Peyer's patch (tissue), 4 donors: Measurements from ENCODE around the gene LRFN5. TPM values are rescaled to one million over a fixed set of nuclear protein-coding genes. Genes with fewer than 3 reads are reported as not detected.
"Not testable (repeated sequence)": the region's sequence is repeated elsewhere in the genome, so short reads cannot be mapped to it uniquely, and the experiment has no call there.

Experiments
- DNase-seq, 3 donors: peaks; one replicate each; pipeline ENCODE4 v3.0.0-alpha.2; 2017 to 2019
- H3K27ac ChIP-seq, 4 donors: fragments of 200-600 bp; sonication (generic); one replicate each; pipeline ENCODE4 v1.5.1; 2016 to 2019
- H3K27me3 ChIP-seq, 2 donors: fragments of 200-600 bp; sonication (generic); one replicate each; pipeline ENCODE4 v1.5.1; 2019
- H3K36me3 ChIP-seq, 3 donors: fragments of 200-600 bp; sonication (generic); one replicate each; pipeline ENCODE4 v1.5.1; 2016 to 2019
- H3K4me1 ChIP-seq, 4 donors: fragments of 200-600 bp; sonication (generic); one replicate each; pipeline ENCODE4 v1.5.1; 2016 to 2019
- H3K4me3 ChIP-seq, 4 donors: fragments of 200-600 bp; sonication (generic); 1 replicate in 3 of 4; 2 replicates in 1 of 4; pipeline ENCODE4 v1.5.1; 2016 to 2019; ENCODE audit warnings: mild to moderate bottlenecking in 1 of 4
- H3K9me3 ChIP-seq, 4 donors: fragments of 200-600 bp; sonication (generic); one replicate each; pipeline ENCODE4 v1.5.1; 2016 to 2019; ENCODE audit warnings: mild to moderate bottlenecking in 1 of 4
- POLR2A ChIP-seq, 2 donors: fragments of 450-650 bp; IDR thresholded peaks; one replicate each; pipeline ENCODE4 v1.5.1; 2017; ENCODE audit warnings: antibody characterized with exemption in 2 of 2, mild to moderate bottlenecking in 2 of 2, moderate library complexity in 2 of 2
- total RNA-seq, 4 donors: library from RNA; depleted of rRNA; stranded (reverse); fragments of >200 nt; gene quantifications; one replicate each; pipeline ENCODE4 v1.1.0, GENCODE V29; 2016
- TF ChIP-seq, protein P1 (sequence below), 6 experiments: fragments of 450-650 bp in 4 of 6; fragments of 200-600 bp in 2 of 6; sonication (generic) in 1 of 6; IDR thresholded peaks; one replicate each; pipeline ENCODE4 v1.5.1; 2017 to 2019; ENCODE audit warnings: antibody characterized with exemption in 6 of 6, mild to moderate bottlenecking in 3 of 6, moderate library complexity in 1 of 6

The LRFN5 gene
- total RNA-seq, 4 donors from 2014 or later = 0.67 to 2.5 (median 1.7) TPM; not detected in 1

DNA sequence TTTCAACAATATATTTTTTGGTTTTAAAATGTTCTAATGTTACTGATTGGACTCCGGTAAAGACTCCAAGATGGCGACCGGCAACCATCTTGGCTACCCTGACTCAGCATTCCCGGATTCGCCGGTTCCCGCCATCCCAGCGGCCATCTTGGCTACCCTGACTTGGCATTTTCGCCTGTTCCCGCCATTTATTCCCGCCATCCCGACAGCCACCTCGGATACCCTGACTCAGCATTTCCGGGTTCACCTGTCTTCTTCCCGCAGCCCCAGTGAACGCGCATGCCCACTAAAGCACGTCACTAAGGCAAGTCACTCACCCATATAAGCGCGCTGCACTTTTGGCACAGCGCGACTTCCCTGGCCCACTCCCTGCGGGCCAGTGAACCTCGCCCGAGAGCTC lies 9.0 kb upstream of the LRFN5 start:
- Histone ChIP-seq H3K27me3 (no peaks in the 10 kb centered on the region), H3K36me3 (no peaks in the 10 kb centered on the region), H3K4me3 (no peak overlapping the region), H3K27ac (no peak overlapping the region), H3K9me3 (no peaks in the 10 kb centered on the region), H3K4me1 (no peaks in the 10 kb centered on the region)
- DNase-seq = no peak
- TF ChIP-seq, protein P1, sequence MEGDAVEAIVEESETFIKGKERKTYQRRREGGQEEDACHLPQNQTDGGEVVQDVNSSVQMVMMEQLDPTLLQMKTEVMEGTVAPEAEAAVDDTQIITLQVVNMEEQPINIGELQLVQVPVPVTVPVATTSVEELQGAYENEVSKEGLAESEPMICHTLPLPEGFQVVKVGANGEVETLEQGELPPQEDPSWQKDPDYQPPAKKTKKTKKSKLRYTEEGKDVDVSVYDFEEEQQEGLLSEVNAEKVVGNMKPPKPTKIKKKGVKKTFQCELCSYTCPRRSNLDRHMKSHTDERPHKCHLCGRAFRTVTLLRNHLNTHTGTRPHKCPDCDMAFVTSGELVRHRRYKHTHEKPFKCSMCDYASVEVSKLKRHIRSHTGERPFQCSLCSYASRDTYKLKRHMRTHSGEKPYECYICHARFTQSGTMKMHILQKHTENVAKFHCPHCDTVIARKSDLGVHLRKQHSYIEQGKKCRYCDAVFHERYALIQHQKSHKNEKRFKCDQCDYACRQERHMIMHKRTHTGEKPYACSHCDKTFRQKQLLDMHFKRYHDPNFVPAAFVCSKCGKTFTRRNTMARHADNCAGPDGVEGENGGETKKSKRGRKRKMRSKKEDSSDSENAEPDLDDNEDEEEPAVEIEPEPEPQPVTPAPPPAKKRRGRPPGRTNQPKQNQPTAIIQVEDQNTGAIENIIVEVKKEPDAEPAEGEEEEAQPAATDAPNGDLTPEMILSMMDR (IDR thresholded peaks at IDR 0.05) = no peak
- TF ChIP-seq POLR2A (IDR thresholded peaks at IDR 0.05) = no peak

DNA sequence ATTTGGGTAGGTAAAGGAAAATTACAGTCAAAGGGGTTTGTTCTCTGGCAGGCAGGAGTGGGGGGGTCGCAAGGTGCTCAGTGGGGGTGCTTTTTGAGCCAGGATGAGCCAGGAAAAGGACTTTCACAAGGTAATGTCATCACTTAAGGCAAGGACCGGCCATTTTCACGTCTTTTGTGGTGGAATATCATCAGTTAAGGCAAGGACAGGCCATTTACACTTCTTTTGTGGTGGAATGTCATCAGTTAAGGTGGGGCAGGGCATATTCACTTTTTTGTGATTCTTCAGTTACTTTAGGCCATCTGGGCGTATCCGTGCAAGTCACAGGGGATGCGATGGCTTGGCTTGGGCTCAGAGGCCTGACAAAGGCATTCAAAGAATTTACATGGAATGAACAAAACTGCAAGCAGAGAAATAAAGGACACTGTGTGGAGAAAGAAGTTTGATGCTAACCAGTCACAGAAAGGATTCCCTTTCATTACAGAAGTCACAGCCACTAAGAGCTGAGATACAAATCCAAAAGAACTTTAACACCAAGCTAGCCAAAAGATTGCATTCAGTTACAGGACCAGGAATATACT lies 6.8 kb upstream of the LRFN5 start:
- not testable (repeated sequence) for H3K27me3 ChIP-seq, H3K4me3 ChIP-seq, H3K36me3 ChIP-seq, DNase-seq, H3K27ac ChIP-seq, H3K9me3 ChIP-seq, H3K4me1 ChIP-seq

DNA sequence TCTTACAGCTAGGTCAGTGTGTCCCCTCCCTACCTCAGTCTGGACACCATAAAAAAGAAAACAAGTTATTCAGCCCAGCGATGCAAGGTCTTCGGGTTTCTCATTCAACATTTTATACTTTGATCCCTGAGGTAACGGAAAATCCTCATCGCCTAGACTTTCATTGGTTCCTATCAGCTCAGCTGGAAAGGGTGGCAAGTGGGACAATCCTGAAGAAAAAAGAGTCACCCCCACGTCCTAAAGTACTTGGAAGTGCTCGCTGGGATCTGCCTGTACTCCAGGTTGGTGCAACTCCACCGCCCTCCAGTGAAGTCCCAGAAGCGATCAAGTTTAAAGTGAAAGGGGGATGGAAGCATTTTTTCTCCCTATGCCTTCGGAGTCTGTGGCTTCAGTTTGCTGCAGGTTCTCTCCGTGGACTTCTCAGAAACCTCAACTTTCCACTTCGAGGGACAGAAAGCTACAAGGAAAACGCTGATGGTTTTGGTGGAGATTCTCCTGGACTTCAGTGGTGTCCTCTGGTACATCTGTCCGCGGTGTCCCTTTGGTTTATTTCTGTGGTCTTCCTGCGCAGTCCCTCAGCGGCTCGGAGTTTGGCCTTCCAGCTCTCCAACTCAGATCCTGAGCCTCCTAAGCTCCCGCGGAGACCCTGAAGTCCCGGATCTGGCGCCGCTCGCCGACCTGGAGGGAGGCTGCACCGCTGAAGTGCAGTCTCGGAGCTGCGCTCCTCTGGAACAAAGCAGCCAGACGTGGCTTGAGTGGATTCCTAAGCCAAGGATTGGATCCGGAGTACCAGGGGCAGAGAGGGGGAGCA lies 1.8 kb upstream of the LRFN5 start:
- H3K9me3 ChIP-seq = no peaks in the 10 kb centered on the region
- TF ChIP-seq POLR2A (IDR thresholded peaks at IDR 0.05) = no peak
- TF ChIP-seq, protein P1 (IDR thresholded peaks at IDR 0.05) = no peak
- H3K36me3 ChIP-seq = no peaks in the 10 kb centered on the region
- peak overlapping the region in 3 of 4 donors; percentile 10 to 57 (median 33) for H3K4me3 ChIP-seq
- peak overlapping the region in 1 of 4 donors; percentile 39 for H3K27ac ChIP-seq
- DNase-seq = no peak
- peaks cover 0 to 16% of the 10 kb centered on the region in 2 donors for H3K27me3 ChIP-seq
- H3K4me1 ChIP-seq = peaks cover 0 to 13% (median 0%) of the 10 kb centered on the region in 4 donors

DNA sequence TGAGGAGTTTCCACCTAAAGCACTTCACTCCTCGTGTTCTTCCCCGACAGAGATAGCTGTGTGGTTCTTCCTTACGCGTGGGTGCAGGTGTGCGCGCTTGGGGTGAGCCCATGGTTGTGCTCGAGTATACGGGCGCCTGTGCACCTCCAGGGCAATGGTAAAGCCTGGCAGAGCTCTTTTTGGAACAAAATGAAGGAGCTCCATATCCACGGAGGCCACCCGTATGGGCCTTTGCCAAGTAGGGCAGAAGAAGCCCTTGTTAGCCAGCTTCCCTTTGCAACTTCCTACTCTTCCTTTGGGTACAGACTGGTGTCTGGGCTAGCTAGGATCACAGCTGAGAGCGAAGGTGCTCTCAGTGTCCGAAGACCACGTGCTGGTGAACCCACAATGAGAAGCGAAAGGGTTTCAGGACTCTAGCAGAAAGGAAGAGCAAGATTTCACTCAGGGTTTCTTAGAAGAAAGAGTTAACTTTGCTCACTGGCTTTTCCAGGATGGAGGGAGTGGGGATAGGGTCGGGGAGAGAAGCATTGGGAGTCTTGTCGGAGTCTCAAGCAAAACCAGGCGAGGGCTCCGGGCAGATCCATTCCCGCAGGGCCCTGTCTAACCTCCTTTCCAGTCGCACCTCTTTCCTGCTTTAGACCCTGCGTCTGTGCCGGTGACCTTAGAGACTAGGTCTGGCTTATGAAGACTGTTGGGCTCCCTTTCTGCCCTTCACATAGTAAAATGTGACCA lies 960 bp upstream of the LRFN5 start:
- no peak for DNase-seq
- Histone ChIP-seq H3K9me3 (no peaks in the 10 kb centered on the region), H3K27me3 (peaks cover 0 to 18% of the 10 kb centered on the region in 2 donors), H3K4me1 (peaks cover 0 to 13% (median 0%) of the 10 kb centered on the region in 4 donors), H3K4me3 (peak overlapping the region in 3 of 4 donors; percentile 10 to 57 (median 33)), H3K36me3 (no peaks in the 10 kb centered on the region), H3K27ac (peak overlapping the region in 1 of 4 donors; percentile 39)
- no peak for TF ChIP-seq POLR2A (IDR thresholded peaks at IDR 0.05)
- TF ChIP-seq, protein P1 (IDR thresholded peaks at IDR 0.05) = no peak

DNA sequence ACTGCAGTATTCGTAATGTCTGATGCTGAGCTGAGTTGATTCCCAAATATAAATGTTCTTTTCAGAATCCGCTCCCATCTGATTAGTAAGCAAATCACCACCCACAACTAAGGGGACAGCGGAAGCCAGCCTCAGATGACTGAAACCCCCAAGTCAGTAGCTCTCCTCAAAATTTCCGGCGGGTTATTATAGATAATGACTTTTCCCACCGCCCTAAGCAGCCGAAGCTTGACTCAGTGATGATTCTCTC lies 469 bp upstream of the LRFN5 start:
- Histone ChIP-seq H3K4me3 (peak overlapping the region; percentile 31 to 57 (median 40)), H3K36me3 (no peaks in the 10 kb centered on the region), H3K27me3 (peaks cover 0 to 18% of the 10 kb centered on the region in 2 donors), H3K4me1 (peaks cover 0 to 13% (median 0%) of the 10 kb centered on the region in 4 donors), H3K9me3 (no peaks in the 10 kb centered on the region), H3K27ac (peak overlapping the region in 1 of 4 donors; percentile 34)
- TF ChIP-seq POLR2A (IDR thresholded peaks at IDR 0.05) = no peak
- TF ChIP-seq, protein P1 (IDR thresholded peaks at IDR 0.05) = no peak
- DNase-seq = no peak

DNA sequence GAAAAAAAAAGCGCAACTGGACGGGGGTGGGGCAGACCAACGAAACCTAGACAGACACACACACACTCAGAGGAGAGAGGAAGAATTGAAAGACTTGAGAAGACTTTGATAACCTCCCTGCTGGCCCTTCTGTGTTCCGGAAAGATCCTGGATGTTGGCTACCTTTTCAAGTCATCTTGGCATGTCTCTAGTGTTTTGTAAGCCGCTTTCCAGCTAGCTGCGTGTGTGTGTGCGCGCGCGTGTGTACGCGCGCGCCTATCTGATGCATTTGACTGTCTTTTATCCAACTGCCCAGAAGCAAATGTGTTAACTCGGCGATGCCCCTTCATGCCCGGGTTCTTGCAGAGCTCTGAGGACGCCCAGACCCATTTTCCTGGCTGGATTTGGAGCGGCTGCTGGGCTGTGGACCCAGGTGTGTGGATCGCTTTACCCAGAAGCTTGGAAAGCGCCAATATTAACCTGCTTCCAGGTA lies 664 bp downstream of the LRFN5 start:
- no peaks in the 10 kb centered on the region for H3K9me3 ChIP-seq
- H3K36me3 ChIP-seq = no peaks in the 10 kb centered on the region
- peaks cover 0 to 13% (median 0%) of the 10 kb centered on the region in 4 donors for H3K4me1 ChIP-seq
- H3K27ac ChIP-seq = no peak overlapping the region
- no peak for TF ChIP-seq POLR2A (IDR thresholded peaks at IDR 0.05)
- TF ChIP-seq, protein P1 (IDR thresholded peaks at IDR 0.05) = no peak
- H3K27me3 ChIP-seq = peaks cover 0 to 18% of the 10 kb centered on the region in 2 donors
- DNase-seq = no peak
- peak overlapping the region; percentile 31 to 57 (median 40) for H3K4me3 ChIP-seq
